Suprapubic skin (tissue), 4 donors: ENCODE measurements around the gene MCM8.

Experiments used
- CTCF ChIP-seq, 2 donors: fragments of 200-600 bp in 1 of 2; fragments of 450-650 bp in 1 of 2; sonication (generic) in 1 of 2; IDR thresholded peaks; one replicate each; pipeline ENCODE4 v1.5.1; 2016 to 2019; ENCODE audit warnings: antibody characterized with exemption in 2 of 2, mild to moderate bottlenecking in 1 of 2, moderate library complexity in 1 of 2
- EP300 ChIP-seq: sonication (generic); formaldehyde crosslinking; IDR thresholded peaks from one replicate; pipeline ENCODE4 v1.6.1; 2017; ENCODE audit warnings: antibody characterized with exemption
- POLR2A ChIP-seq, 2 donors: fragments of 450-650 bp; IDR thresholded peaks; one replicate each; pipeline ENCODE4 v1.6.1; 2017; ENCODE audit warnings: antibody characterized with exemption in 2 of 2, mild to moderate bottlenecking in 2 of 2, moderate library complexity in 2 of 2
- POLR2AphosphoS5 ChIP-seq, 3 donors: sonication (generic); formaldehyde crosslinking; IDR thresholded peaks; one replicate each; pipeline ENCODE4 v1.6.1; 2017; ENCODE audit warnings: antibody characterized with exemption in 3 of 3

- TF ChIP-seq POLR2A (IDR thresholded peaks at IDR 0.05) (no peak), EP300 (no peak), CTCF (IDR thresholded peaks at IDR 0.05) (no peak), POLR2AphosphoS5 (IDR thresholded peaks at IDR 0.05) (no peak)
Measured at GRCh38 chr20:5974531-5974930, 24.1 kb downstream of the MCM8 start.
